Urinary bladder (tissue), 4 donors: ENCODE measurements around the gene CETP. TPM values are rescaled to one million over a fixed set of nuclear protein-coding genes. Genes with fewer than 3 reads are reported as not detected.

Source experiments
- DNase-seq: peaks from one replicate; pipeline ENCODE4 v3.0.0-alpha.2; 2015; ENCODE audit errors: extremely low spot score
- H3K27ac ChIP-seq: one replicate; pipeline ENCODE4 v1.5.1; 2013; ENCODE audit warnings: low read depth, mild to moderate bottlenecking, moderate library complexity
- H3K36me3 ChIP-seq: one replicate; pipeline ENCODE4 v1.6.1; 2013; ENCODE audit warnings: mild to moderate bottlenecking, moderate library complexity; ENCODE audit not compliant: insufficient read depth
- H3K4me1 ChIP-seq: one replicate; pipeline ENCODE4 v1.6.1; 2013; ENCODE audit warnings: mild to moderate bottlenecking, moderate library complexity; ENCODE audit not compliant: insufficient read depth
- H3K4me3 ChIP-seq: one replicate; pipeline ENCODE4 v1.5.1; 2013; ENCODE audit warnings: low read depth, low read length
- WGBS: extraction: QIAGEN DNeasy Blood & Tissue Kit; methylation state at CpG from one replicate; pipeline ENCODE4 v1.1.7; 2013; 5-methylcytosine and 5-hydroxymethylcytosine counted together
- polyA plus RNA-seq: library from polyadenylated mRNA; stranded (reverse); fragments of 200-250 nt; gene quantifications from one replicate; pipeline ENCODE4 v1.2.3, GENCODE V29; 2013
- total RNA-seq: library from RNA; depleted of rRNA; stranded (reverse); fragments of >200 nt; gene quantifications from one replicate; pipeline ENCODE4 v1.2.3, GENCODE V29; 2014
- donor health status: healthy with polysubstance abuse.
- donor health status: healthy.

CETP gene
- total and polyA plus RNA-seq, 2 donors = 0.25 to 1.6 TPM

GRCh38 chr16:57008440-57008839 is 46.7 kb downstream of the CETP start:
- H3K4me3 ChIP-seq = no peak overlapping the region
- 98% methylated on average over 1 of the region's 1 CpG for WGBS
- no peak for DNase-seq
- H3K27ac ChIP-seq = no peak overlapping the region
- H3K36me3 ChIP-seq = no peaks in the 10 kb centered on the region
- H3K4me1 ChIP-seq = no peaks in the 10 kb centered on the region

- no peak overlapping the region for H3K4me3 ChIP-seq
- no peak for DNase-seq
- no peak overlapping the region for H3K27ac ChIP-seq
- no peaks in the 10 kb centered on the region for H3K36me3 ChIP-seq
- WGBS = 90% methylated on average over 2 of the region's 2 CpGs
- H3K4me1 ChIP-seq = no peaks in the 10 kb centered on the region
These were observed 48.0 kb downstream of the CETP start for GRCh38 chr16:57009643-57010170.

GRCh38 chr16:57012353-57012752 is 50.6 kb downstream of the CETP start:
- Histone ChIP-seq H3K27ac (no peak overlapping the region), H3K4me3 (no peak overlapping the region), H3K4me1 (no peaks in the 10 kb centered on the region), H3K36me3 (no peaks in the 10 kb centered on the region)
- 87% methylated on average over 13 of the region's 13 CpGs for WGBS
- no peak for DNase-seq

GRCh38 chr16:57013229-57013628 is 51.5 kb downstream of the CETP start:
- no peak for DNase-seq
- no peaks in the 10 kb centered on the region for H3K36me3 ChIP-seq
- H3K4me3 ChIP-seq = no peak overlapping the region
- no peaks in the 10 kb centered on the region for H3K4me1 ChIP-seq
- whole genome bisulfite sequencing = 70% methylated on average over 2 of the region's 2 CpGs
- H3K27ac ChIP-seq = no peak overlapping the region

- DNase-seq = no peak
- 68% methylated on average over 2 of the region's 2 CpGs for WGBS
- Histone ChIP-seq H3K4me3 (no peak overlapping the region), H3K36me3 (no peaks in the 10 kb centered on the region), H3K4me1 (no peaks in the 10 kb centered on the region), H3K27ac (no peak overlapping the region)
These were observed 52.2 kb downstream of the CETP start for GRCh38 chr16:57013902-57014301.

GRCh38 chr16:57016301-57016700 is 54.6 kb downstream of the CETP start:
- H3K4me3 ChIP-seq = no peak overlapping the region
- peaks cover 2% of the 10 kb centered on the region for H3K36me3 ChIP-seq
- H3K27ac ChIP-seq = no peak overlapping the region
- WGBS = 92% methylated on average over 6 of the region's 6 CpGs
- no peak for DNase-seq
- H3K4me1 ChIP-seq = no peaks in the 10 kb centered on the region

GRCh38 chr16:57016831-57017230 is 55.1 kb downstream of the CETP start:
- Histone ChIP-seq H3K36me3 (peaks cover 2% of the 10 kb centered on the region), H3K4me1 (no peaks in the 10 kb centered on the region), H3K4me3 (no peak overlapping the region), H3K27ac (no peak overlapping the region)
- no peak for DNase-seq
- 95% methylated on average over 6 of the region's 6 CpGs for WGBS

- Histone ChIP-seq H3K4me1 (no peaks in the 10 kb centered on the region), H3K27ac (no peak overlapping the region), H3K36me3 (peaks cover 2% of the 10 kb centered on the region), H3K4me3 (no peak overlapping the region)
- 73% methylated on average over 1 of the region's 1 CpG for WGBS
- no peak for DNase-seq
These were observed 55.5 kb downstream of the CETP start for GRCh38 chr16:57017251-57017650.

- Histone ChIP-seq H3K36me3 (peaks cover 2% of the 10 kb centered on the region), H3K27ac (no peak overlapping the region), H3K4me1 (no peaks in the 10 kb centered on the region), H3K4me3 (no peak overlapping the region)
- 86% methylated on average over 2 of the region's 2 CpGs for WGBS
- DNase-seq = no peak
These were observed 58.0 kb downstream of the CETP start for GRCh38 chr16:57019746-57020145.

GRCh38 chr16:57020651-57021050 is 58.9 kb downstream of the CETP start:
- no peaks in the 10 kb centered on the region for H3K4me1 ChIP-seq
- DNase-seq = no peak
- peaks cover 2% of the 10 kb centered on the region for H3K36me3 ChIP-seq
- no peak overlapping the region for H3K4me3 ChIP-seq
- WGBS = 90% methylated on average over 8 of the region's 8 CpGs
- H3K27ac ChIP-seq = no peak overlapping the region

GRCh38 chr16:57021757-57022156 is 60.0 kb downstream of the CETP start:
- WGBS = 94% methylated on average over 6 of the region's 6 CpGs

GRCh38 chr16:57022445-57022844 is 60.7 kb downstream of the CETP start:
- peaks cover 2% of the 10 kb centered on the region for H3K36me3 ChIP-seq
- H3K27ac ChIP-seq = no peak overlapping the region
- WGBS = 91% methylated on average over 7 of the region's 7 CpGs
- H3K4me3 ChIP-seq = no peak overlapping the region
- no peak for DNase-seq
- H3K4me1 ChIP-seq = no peaks in the 10 kb centered on the region

More at GRCh38 chr16:57021757-57022156, 60.0 kb downstream of the CETP start:
- DNase-seq = no peak
- no peaks in the 10 kb centered on the region for H3K4me1 ChIP-seq
- peaks cover 2% of the 10 kb centered on the region for H3K36me3 ChIP-seq
- no peak overlapping the region for H3K4me3 ChIP-seq
- no peak overlapping the region for H3K27ac ChIP-seq

GRCh38 chr16:57023541-57024249 is 61.9 kb downstream of the CETP start:
- 93% methylated on average over 8 of the region's 8 CpGs for WGBS
- H3K27ac ChIP-seq = no peak overlapping the region
- no peak for DNase-seq
- no peaks in the 10 kb centered on the region for H3K4me1 ChIP-seq
- peaks cover 2% of the 10 kb centered on the region for H3K36me3 ChIP-seq
- H3K4me3 ChIP-seq = no peak overlapping the region

GRCh38 chr16:57024894-57025680 is 63.3 kb downstream of the CETP start:
- Histone ChIP-seq H3K4me1 (no peaks in the 10 kb centered on the region), H3K4me3 (no peak overlapping the region), H3K27ac (no peak overlapping the region), H3K36me3 (peaks cover 2% of the 10 kb centered on the region)
- no peak for DNase-seq
- WGBS = 92% methylated on average over 19 of the region's 19 CpGs
